GM08714 (cell line): Measurements from ENCODE around the gene CBFA2T2.
"Not testable (repeated sequence)": the region's sequence is repeated elsewhere in the genome, so short reads cannot be mapped to it uniquely, and the experiment has no call there.

Source experiments
- H3K4me3 ChIP-seq: fragments of 200-500 bp; sonication (Bioruptor generic); 2 replicates; pipeline ENCODE4 v1.5.1; 2014; ENCODE audit warnings: mild to moderate bottlenecking, low read length, inconsistent platforms
- ZNF274 ChIP-seq: IDR thresholded peaks from 2 replicates; pipeline ENCODE4 v1.6.1; 2012; ENCODE audit warnings: mild to moderate bottlenecking, low read depth, low read length

Gene CBFA2T2

DNA sequence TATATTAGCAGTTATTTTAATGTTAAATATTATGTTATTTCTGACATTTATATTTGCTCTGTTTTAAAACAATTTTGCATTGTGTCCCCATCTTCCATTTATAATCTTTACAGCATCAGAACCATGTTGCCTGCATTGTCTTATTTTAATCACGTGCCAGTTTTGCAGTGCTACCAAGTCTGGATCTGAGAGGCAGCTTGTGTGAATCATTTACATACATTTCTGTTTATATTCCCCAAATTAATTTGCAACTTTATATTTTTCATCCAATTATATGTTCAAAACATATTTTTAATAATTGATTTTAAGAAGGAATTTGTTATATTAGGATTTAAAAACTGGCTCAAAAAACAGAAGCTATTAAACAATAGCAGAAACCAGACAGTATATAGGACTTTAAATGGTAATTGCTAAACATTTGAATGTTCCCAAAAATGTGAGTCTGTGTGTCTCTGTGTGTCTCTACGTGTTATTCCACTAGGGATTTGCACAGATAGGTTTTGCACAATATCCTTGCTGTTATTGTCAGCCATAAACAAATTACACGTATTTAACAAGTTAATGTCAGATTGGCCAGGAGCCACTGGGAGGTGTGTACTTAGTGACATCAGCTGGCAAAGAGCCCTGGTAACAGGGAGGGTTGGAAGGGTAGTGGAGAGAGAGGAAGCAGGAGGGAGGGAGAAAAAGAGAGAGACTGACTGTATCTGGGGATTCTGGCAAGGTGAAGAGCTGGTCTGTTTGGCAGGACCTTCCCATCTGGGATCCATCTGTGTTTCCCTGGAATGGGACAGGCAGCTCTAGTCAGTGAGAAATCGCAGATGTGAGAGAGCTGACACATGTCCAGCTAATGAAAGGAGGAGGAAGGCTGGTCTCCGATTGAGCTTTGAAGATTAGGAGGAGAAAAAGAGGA, 72.1 kb downstream of the CBFA2T2 start:
- no peak for TF ChIP-seq ZNF274
- no peak overlapping the region for H3K4me3 ChIP-seq

DNA sequence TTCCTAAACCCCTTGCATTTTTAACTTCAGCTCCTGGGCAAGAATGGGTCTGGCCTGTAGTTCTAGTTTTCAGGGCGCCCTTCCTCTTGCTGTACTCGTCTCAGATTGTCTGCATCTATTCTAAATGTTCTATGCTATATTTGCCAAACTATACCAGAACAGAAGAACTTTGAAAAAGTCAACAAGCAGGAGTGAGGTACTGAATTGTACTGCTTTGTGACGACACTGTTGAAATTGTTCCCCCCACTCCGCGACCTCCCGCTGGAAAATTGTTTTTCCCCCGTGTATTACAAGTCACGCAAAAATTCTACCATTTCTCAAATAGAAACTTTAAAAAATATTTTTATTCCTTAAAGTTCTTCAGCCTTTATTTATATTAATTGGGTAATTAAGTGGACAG, 73.9 kb downstream of the CBFA2T2 start:
- no peak for TF ChIP-seq ZNF274

DNA sequence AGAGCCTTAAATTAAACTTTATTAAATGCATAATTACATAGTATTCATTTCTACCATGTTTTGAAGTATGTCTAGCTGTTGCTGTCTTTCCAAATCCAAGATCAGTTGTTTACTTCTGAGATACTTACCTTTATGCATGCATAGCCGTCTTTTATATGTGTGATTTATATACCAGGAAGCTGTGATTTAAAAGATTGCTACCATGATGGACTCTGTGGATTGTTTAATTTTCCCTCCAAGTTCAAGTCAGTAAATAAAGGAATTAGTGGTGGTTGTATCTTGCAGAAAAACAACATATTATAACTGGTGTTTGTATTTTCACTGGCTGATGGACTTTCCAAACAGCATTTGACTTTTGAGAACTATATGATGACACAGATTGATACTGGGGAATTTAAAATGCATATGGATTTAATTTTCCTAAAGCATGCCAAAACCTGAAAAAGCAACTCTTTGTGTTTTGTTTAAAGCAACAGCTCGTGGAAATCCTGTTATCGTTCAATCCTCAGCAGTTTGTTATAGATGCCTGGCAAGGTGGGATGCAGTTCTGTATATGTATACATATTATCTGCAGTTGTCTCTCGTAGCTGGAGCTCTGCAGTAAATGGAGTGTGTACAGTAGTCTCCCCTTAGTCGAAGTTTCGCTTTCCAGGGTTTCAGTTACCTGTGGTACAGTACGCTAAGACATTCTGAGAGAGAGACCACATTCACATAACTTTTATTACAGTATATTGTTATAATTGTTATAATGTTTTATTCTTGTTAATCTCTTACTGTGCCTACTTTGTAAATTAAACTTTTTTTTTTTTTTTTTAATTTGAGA, 77.1 kb downstream of the CBFA2T2 start:
- no peak for TF ChIP-seq ZNF274
- H3K4me3 ChIP-seq: no peak overlapping the region

More for the DNA sequence above, 73.9 kb downstream of the CBFA2T2 start:
- H3K4me3 ChIP-seq: no peak overlapping the region

DNA sequence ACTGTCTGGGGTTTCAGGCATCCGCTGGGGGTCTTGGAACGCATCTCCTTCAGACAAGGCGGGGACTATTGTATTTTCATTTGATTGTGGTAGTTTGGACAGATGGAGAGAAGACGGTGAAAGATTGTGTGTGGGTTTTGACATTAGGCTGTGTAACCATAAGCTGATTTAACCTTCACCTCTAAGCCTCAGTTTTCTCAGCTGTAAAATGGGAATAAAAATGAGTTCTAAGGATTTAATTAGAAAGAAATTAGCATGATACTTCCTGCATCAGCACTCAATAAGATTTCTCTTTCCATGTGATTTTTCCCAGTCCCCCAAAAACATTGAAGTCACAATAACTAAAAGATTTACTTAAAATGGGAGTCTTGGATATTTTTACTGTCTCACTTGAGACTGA, 78.1 kb downstream of the CBFA2T2 start:
- no peak overlapping the region for H3K4me3 ChIP-seq
- no peak for TF ChIP-seq ZNF274

DNA sequence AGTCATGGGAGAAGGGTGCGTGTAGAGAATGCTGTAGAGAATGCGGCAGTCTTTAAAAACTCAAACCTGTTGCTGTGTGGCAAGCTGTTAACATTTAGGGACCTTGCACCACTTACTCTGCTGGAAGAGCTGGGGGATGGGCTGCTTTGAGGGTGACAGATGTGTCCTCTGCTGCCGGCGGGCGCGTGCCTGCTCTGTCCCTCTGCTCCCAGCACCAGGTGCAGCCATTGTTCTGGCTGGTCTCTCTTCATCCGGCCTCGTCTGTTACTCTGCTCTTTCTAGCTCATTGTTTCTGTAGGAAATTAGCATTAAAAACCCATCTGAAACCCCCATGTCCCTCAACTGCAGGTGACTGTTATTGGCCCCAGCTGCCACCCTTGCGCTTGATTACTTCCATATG, 78.5 kb downstream of the CBFA2T2 start:
- no peak for TF ChIP-seq ZNF274
- H3K4me3 ChIP-seq: no peak overlapping the region

DNA sequence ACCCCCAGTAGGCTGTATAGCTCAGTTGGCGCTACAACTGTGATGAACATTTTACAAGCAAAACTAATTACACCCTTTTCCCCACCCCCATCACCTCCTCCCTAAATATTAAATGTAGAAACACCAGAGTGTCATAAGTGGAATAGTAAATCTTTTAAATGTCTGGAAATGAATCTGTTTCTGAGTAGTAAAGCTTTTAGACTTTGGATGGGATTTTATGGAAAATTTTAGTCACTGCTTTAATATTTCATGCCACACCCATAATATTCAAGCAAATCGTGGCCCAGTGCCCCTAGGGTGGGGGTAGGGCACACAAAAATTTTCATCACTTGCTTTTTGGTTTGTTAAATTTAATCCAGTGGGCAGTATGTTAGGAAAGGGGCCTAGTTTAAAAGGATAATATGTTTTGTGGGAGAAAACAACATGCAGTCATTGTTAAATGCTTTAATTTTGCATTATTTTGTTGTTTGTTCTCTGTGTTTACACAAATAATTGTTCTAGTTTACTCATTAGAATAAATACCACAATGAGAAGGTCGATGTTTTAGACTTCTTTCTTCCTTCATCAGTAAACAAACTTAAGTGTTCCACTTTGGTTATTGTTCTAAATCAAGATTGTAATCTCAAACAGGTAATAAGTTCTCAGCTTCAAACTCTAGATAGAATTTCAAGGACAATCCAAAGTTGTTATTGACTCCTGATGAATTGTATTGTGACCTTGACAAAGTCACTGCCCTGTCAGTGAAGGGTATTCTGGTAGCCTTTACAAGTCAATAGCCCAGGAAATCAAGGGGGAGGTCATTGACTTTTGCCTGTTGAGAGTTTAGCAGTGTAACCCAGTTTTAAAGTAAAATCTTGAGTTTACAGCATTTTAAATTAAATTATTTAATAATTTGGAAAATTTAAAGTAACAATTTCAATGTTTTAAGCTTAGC, 79.2 kb downstream of the CBFA2T2 start:
- no peak for TF ChIP-seq ZNF274
- no peak overlapping the region for H3K4me3 ChIP-seq

DNA sequence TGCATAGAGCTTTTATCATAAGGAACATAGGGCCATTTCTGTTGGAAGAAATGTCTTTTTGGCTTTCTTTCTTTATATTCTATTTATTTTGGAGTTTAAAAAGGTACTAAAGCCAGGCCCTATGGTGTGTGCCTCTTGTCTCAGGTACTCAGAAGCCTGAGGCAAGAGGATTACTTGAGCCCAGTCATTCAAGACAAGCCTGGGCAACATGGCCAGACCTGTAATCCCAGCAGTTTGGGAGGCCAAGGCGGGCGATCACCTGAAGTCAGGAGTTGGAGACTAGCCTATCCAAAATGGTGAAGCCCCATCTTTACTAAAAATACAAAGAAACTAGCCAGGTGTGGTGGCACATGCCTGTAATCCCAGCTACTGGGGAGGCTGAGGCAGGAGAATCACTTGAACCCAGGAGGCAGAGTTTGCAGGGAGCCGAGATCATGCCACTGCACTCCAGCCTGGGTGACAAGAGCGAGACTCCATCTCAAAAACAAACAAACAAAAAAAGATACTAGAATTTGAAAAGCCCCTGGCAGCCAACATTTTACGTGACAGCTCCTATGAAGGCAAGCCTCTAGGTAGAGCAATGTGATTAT, 80.0 kb downstream of the CBFA2T2 start:
- no peak for TF ChIP-seq ZNF274
- no peak overlapping the region for H3K4me3 ChIP-seq

DNA sequence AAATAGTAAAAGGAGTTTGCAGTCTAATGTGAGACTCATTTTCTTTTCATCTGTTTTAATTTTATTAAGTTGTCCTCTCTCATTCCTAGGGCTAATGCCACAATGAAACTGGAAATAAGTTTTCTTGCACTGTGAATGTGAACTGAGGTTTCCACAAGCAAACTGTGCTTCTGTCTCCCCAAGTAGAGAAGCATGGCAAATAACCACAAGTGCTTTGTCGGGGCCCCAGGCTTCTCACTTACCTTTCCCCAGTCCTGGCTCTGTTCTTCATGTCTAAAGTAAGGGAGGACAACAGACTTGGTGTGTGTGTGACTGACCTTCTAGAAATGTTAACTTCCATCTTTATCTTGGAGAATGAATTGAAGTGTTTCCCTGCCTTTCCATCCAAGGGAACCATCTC, 80.8 kb downstream of the CBFA2T2 start:
- no peak for TF ChIP-seq ZNF274
- H3K4me3 ChIP-seq: no peak overlapping the region

DNA sequence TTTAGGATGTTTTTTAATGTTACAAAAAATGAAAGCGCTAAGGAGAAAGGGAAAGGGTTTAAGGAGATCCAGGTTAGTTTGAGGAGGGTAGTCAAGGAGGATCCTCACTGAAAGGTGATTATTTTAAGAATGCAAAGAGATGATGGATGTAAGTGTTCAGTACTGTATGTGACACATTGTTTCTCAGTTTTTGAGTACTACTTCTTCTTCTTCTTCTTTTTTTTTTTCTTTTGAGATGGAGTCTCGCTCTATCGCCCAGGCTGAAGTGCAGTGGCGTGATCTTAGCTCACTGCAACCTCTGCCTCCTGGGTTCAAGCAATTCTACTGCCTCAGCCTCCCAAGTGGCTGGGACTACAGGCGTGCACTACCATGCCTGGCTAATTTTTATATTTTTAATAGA, 83.4 kb downstream of the CBFA2T2 start:
- H3K4me3 ChIP-seq: not testable (repeated sequence)

DNA sequence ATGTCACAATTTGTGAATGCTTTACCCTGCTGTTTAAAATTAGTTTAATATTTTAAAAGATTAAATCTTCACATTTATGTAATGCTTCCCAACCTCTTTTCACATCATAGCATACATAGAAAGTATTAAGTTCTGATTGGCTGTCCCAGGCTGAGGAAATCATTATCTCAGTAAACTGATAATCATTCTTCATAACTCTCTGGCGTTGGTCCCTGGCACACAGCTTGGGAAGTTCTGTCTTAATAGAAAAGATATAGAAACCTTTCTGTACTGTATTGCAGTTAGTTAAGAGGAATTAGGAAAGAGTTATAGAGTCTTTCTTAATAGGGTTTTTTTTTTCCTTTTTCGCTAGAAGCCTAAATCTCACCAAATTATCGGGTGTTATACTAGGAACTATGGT, 85.4 kb downstream of the CBFA2T2 start:
- TF ChIP-seq ZNF274: no peak
- H3K4me3 ChIP-seq: no peak overlapping the region

DNA sequence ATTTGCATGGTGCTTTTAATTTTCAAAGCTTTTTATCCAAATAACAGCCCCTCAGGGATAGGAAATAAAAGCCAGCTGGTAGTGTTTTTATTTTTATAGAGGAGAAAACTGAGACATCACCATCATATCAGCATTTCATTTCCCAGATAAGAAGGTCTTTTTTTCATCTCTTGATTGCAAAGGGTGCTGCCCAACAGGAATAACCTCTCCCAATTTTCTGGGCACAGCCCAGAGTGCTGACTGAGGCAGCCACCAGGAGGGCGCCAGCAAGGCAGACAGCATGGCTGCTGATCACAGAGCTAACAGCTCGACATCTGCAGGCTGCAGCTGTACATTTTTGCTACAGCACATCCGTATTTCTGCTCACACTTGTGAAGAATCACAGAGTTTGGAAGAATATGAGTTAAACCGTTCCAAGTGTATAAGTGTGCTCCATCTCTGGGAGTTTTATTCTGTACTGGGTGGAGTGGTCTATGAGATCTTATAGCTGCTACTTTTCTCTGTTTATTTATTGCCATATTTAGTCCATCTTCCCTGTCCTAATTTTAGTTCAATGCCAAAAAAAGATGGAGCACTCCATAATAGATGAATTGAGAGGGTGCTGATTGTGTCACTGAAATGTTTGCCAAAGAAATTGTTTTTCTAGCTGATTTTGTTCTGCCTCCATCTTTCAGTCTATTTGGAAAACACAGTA, 86.7 kb downstream of the CBFA2T2 start:
- H3K4me3 ChIP-seq: no peak overlapping the region
- no peak for TF ChIP-seq ZNF274

DNA sequence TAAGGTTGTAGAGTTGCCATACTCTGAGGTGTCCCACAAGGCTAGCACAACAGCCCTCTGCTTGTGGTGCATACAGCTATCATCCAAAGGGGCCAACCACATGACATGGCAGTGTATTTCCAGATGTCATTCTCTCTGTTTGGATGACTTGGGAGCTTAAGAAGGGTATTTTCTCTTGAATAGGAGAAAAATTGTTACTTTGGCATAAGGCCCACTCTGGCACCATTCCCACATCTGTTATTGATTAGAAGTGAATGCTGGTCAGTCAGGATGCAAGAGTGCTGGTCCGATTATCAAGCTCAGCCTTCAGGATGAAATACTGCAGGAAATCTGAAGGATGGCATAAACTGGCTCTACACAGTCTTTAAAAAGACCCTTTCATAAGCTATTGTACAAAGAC, 88.6 kb downstream of the CBFA2T2 start:
- TF ChIP-seq ZNF274: no peak
- H3K4me3 ChIP-seq: no peak overlapping the region

DNA sequence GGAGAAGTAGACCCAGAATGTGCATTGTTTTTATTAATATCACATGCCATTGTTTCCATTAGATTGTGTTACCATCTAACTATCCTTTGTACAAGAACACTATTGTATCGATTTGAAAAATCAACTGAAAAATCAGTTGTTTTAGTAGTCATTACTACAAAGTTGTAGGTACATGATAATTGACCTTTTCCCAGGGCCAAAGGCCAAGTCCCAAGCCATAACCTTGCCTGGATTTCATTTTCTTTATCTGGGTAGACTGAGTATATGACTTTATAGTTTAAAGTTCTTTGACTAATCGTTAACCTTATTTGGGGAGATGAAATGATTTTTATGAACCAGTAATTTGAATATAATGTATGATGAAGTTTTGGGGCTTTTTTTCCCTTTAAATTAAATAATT, 93.2 kb downstream of the CBFA2T2 start:
- H3K4me3 ChIP-seq: no peak overlapping the region
- TF ChIP-seq ZNF274: no peak
